DMS79 treated with DMSO at 0.1 percent for 48 hours (cell line): ENCODE measurements around the gene ZNF277.

Experiments used
- DNase-seq: peaks from one replicate; lab custom pipeline; 2025; lab: John Stamatoyannopoulos, UW

ZNF277 gene

DNA sequence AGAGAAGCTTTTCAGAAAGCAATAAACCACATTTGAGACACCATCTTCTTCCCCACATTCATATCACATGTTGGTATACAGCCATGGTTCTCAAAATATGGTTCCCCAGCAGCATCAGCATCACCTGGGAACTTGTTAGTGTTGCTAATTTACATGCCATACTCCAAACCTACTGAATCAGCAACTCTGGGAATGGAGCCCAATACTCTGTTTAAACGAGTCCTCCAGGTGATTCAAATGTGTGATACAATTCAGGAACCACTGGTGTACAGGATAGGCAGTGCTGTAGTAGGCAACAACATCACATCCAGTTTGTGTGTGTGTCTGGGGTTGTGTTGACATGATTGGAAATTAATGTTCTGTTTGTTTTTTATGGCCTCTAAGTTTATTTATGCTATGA lies 47.7 kb downstream of the ZNF277 start:
- DNase-seq = no peak

DNA sequence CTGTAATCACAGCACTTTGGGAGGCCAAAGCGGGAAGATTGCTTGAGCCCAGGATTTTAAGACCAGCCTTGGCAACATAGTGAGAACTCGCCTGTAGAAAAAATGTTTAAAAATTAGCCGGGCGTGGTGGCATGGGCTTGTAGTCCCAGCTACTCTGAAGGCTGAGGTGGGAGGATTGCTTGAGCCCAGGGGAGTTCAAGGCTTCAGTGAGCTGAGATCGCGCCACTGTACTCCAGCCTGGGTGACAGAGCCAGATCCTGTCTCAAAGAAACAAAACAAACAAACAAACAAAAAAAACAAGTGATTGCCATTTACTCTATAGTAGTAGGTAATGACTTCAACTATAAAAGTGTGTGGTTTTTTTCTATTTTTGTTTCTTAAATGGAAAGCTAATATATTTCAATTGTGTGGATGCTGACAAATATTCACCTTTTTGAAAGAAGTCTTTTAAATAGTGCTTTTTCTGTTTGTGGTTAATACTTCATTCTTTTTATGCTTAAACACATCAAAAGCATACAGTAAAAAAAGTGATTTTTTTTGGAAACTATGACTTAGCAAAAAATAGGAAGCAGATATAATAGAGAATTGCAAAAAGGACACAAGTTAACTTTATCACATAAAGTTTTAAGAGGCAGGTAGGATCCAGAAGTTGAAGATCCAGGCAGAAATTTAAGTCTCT lies 48.4 kb downstream of the ZNF277 start:
- DNase-seq = no peak

DNA sequence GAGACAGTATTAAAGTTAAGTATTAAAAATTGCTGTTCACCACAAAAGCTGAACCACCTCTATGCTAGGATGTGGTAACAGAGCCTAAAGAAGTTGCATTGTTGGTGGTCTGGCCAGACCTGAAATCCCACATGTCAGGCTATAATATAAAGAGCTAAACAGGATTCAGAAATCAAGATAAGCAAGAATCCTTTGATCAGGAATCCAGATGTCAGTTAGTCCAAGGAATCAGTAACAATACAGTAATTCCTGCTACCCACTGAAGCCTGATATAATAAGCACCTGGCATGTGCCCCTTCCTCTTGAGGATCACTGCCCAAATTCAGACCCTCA lies 48.9 kb downstream of the ZNF277 start:
- DNase-seq = no peak

GRCh38 chr7:112257073-112257472 lies 50.6 kb downstream of the ZNF277 start:
- no peak for DNase-seq

GRCh38 chr7:112260911-112261310 lies 54.4 kb downstream of the ZNF277 start:
- DNase-seq = no peak

DNA sequence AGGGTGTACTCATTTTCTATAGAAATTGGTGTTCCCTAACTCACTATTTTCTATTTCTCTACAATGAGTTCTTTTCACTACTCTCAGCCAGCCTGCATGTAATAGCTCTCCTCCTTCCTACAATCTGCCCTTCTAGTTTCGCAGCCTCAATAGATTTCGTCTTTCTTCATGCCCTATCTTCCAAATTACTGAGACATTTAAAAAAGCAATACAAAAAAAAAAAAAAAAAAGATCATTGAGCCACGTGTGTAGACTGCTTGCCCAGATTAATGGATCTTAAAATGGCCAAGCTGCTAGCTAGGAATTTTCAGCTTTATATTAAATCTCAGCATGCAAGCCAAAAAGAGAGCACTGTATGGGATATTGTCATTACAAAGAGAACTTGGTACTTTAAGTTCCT lies 55.5 kb downstream of the ZNF277 start:
- no peak for DNase-seq

DNA sequence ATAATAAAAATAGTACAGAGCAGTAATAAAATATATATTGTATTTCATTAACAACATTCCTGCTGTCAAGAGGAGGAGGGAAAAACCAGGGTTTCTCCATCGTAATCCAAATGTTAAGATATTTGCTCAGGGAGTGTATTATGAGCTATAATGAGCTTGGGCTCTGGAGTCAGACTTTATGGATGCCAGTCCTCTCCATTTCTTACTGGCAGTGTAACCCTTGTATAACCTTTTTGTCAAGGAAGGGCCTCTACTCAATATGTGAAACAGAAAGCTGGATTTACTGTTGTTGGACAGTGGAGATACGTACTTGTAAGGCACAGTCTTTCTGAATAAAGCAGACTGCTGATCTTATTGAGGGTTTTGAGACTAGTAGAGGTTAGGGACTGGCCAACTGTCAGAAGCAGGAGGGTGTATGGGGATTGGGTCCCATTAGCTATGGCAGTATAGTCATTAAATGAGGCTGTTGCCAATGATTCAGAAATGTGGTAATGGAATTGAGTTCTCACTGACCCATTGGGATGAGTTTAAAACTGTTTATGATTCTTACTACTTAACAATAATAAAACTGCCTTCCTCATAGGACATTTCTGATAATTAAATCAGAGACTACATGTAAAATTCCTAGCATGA lies 56.5 kb downstream of the ZNF277 start:
- DNase-seq = no peak

- DNase-seq = peak; percentile 15
These were observed 57.0 kb downstream of the ZNF277 start for GRCh38 chr7:112263519-112263918.

DNA sequence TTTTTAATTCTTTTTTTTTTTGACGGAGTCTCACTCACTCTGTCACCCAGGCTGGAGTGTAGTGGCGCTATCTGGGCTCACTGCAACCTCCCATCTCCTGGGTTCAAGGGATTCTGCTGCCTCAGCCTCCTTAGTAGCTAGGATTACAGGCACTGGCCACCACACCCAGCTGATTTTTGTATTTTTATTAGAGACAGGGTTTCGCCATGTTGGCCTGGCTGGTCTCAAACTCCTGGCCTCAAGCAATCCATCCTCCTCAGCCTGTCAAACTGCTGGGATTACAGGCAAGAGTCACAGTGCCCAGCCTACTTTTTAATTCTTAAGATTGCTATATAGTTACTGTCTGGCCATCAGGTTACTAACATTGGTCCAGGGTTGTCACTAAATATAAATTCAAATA lies 59.6 kb downstream of the ZNF277 start:
- no peak for DNase-seq

- DNase-seq = no peak
These were observed 60.2 kb downstream of the ZNF277 start for GRCh38 chr7:112266595-112267270.

- no peak for DNase-seq
These were observed 61.6 kb downstream of the ZNF277 start for GRCh38 chr7:112267944-112268691.

- no peak for DNase-seq
These were observed 64.7 kb downstream of the ZNF277 start for GRCh38 chr7:112271162-112271561.

- DNase-seq = peak; percentile 63
These were observed 66.5 kb downstream of the ZNF277 start for GRCh38 chr7:112272921-112273561.

DNA sequence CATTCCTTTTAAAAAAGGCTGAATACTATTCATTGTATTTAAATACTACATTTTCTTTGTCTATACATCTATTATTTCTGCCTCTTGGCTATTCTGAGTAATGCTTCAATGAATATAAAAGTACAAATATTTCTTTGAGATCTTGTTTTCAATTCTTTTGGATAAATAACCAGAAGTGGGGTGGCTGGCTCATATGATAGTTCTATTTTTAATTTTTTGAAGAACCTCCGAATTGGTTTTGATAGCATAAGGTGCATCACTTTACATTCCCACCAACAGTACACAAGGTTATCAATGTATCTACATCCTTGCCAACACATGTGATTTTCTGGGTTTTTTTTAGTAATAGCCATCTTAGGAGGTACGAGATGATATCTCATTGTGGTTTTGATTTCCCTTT lies 72.5 kb downstream of the ZNF277 start:
- DNase-seq = no peak

DNA sequence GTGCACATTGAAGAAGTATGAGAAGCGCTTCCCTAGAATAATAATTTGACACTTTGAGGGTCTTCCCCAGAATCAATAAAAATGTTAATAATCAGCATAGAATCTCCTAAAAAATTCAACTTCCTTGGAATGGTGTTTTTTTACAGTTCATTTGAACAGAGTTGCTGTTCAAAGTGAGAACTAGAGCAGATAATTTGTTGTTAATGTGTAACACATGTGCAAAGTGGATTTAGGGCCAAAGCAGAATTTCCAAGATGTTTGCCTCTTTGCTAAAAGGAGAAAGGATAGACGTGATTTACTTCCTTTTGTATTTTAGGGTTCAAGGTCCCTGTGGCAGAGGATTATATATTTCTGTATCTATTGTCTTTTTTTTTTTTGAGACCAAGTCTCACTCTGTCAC lies 73.8 kb downstream of the ZNF277 start:
- no peak for DNase-seq

DNA sequence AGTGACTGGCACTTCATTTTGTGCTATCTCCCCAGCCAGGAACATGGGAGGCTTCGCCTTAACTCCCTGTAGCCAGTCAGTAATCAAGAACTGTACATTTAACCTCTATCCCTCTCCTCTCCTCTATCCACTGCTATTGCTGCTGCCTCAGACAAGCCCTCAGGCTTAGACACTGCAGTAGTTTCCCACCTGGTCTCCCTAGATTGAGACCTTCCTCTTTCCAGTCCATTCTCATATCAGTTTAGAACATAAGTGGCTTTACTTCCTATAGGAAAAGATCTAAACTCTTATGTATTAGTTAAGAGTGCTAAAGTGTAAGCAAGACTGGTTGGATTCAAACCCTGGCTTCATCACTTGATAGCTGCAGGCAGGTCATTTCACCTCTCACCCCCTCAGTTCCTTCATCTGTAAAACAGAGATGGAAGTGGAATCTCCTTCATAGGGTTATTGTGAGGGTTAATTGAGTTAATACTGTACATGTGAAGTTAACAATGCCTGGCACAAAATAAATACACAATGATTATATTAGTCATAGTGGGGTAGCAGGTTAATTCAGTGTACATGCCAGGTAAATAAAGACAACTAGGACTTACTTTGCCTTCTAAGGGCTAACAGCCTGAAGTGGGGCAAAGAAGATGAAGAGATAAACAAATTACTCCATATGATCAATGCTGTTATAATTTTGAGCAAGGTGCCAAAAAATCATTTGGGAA lies 76.1 kb downstream of the ZNF277 start:
- no peak for DNase-seq

GRCh38 chr7:112283382-112283910 lies 77.0 kb downstream of the ZNF277 start:
- no peak for DNase-seq

- no peak for DNase-seq
These were observed 80.0 kb downstream of the ZNF277 start for GRCh38 chr7:112286250-112287086.

GRCh38 chr7:112288301-112288700 lies 81.8 kb downstream of the ZNF277 start:
- no peak for DNase-seq

DNA sequence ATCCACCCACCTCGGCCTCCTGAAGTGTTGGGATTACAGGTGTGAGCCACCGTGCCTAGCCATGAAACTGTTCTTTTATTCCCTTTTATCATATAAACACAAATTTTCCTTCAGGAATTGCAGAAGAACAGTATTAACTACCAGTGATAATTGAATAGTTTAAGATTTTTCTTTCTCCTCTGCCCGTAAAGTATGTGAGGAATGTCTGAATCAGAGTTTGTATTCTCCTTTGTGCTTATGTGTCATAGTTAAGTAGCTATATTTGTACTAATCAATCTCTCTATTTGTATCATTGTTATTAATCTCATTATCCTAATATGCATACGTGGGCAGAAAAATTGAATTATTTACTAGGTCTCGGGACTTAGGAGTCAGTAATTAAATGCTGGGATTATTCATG lies 83.6 kb downstream of the ZNF277 start:
- DNase-seq = no peak

GRCh38 chr7:112292162-112292561 lies 85.7 kb downstream of the ZNF277 start:
- no peak for DNase-seq
